HL-60 (cell line): Measurements from ENCODE around the gene FIBP.
A peak's percentile ranks its signal among the peaks of the same experiment; 100 is the strongest.

Source experiments
- DNase-seq, 2 experiments: peaks; one replicate each; pipeline ENCODE4 v3.0.0-alpha.2; 2010 to 2020; ENCODE audit warnings: low read depth in 1 of 2, low spot score in 1 of 2
- H3K27ac ChIP-seq: fragments of 250-450 bp; sonication (Bioruptor Pico); replicated peaks from 2 replicates; pipeline ENCODE4 v1.5.1; 2020; ENCODE audit warnings: mild to moderate bottlenecking, moderate library complexity
- H3K27me3 ChIP-seq: fragments of 250-450 bp; sonication (Bioruptor Pico); 2 replicates; pipeline ENCODE4 v1.5.1; 2021; ENCODE audit warnings: mild to moderate bottlenecking, moderate library complexity; ENCODE audit not compliant: insufficient read depth, poor library complexity, severe bottlenecking
- H3K4me3 ChIP-seq: replicated peaks from 2 replicates; pipeline ENCODE4 v1.5.1; 2011; ENCODE audit warnings: mild to moderate bottlenecking, control low read depth, low read length; ENCODE audit not compliant: insufficient read depth
- CTCF ChIP-seq: IDR thresholded peaks from one replicate; pipeline ENCODE4 v1.5.1; 2011; ENCODE audit warnings: low read length, control low read depth, inconsistent platforms; ENCODE audit not compliant: insufficient read depth
- GABPA ChIP-seq: IDR thresholded peaks from 2 replicates; pipeline ENCODE4 v1.6.1; 2012; ENCODE audit warnings: low read depth
- POLR2AphosphoS5 ChIP-seq: IDR thresholded peaks from 2 replicates; pipeline ENCODE4 v1.6.1; 2012; ENCODE audit warnings: low read depth
- REST ChIP-seq: IDR thresholded peaks from 2 replicates; pipeline ENCODE4 v1.6.1; 2012; ENCODE audit warnings: low read depth; ENCODE audit not compliant: insufficient replicate concordance
- SPI1 ChIP-seq: IDR thresholded peaks from 2 replicates; pipeline ENCODE4 v1.6.1; 2012; ENCODE audit warnings: low read depth, mild to moderate bottlenecking, borderline replicate concordance

Gene FIBP

DNA sequence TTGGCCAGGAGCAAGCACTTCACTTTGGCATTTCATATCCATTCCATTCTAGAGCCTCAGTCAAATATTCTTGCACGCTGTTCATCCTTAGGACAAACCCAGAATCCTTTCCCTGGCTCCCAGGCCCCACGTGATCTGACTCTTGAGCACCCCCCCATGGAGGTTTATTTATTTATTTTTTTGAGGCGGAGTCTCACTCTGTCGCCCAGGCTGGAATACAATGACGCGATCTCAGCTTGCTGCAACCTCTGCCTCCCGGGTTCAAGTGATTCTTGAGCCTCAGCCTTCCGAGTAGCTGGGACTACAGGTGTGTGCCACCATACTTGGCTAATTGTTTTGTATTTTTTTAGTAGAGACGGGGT lies 44.3 kb upstream of the FIBP start:
- no peak for TF ChIP-seq GABPA
- TF ChIP-seq SPI1, result no peak

DNA sequence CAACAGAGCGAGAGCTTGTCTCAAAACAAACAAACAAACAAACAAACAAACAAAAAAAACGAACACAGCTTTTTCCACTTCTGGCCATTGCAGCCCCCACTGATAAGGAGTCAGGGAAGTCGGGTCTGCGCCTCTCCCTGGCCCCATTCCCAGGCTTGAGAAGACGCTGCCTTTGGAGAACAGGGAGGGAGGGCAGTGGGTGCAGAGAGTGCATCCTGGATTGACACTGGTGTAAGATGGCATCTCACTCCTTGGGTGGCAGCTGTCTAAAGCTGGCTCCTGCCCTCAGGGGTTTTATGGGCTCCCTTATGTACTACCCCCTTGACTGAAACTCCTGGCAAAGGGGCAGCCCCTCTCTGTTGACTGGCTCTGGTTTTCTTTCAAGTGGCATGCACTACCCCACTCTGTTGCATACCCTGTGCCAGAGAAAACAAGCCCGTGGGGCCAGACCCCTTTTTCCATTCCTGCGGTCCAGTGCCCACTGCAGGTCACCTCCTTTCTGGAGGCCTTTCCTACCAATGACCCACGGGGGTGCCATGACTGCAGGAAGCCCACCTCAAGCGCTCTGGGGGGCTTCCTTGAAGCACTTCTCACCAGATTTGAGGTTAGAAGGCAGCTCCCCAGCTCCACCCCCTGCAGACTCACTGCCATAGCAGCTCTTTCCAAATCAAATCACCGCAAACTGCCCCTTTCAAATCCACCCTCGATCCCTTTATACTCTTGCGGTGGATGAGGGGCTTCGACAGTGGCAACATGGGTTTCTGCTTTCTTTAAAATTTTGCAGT lies 43.7 kb upstream of the FIBP start:
- no peak for TF ChIP-seq GABPA
- no peak for TF ChIP-seq CTCF
- TF ChIP-seq SPI1, result no peak
- no peak for TF ChIP-seq REST
- TF ChIP-seq POLR2AphosphoS5, result no peak
- Histone ChIP-seq H3K27me3 (no peaks in the 10 kb centered on the region), H3K27ac (no peak overlapping the region), H3K4me3 (no peak overlapping the region)
- no peak for DNase-seq

More for the DNA sequence above, 44.3 kb upstream of the FIBP start:
- no peaks in the 10 kb centered on the region for H3K27me3 ChIP-seq
- no peak overlapping the region for H3K27ac ChIP-seq
- no peak for DNase-seq
- H3K4me3 ChIP-seq, result no peak overlapping the region

GRCh38 chr11:65928667-65929066 lies 40.4 kb upstream of the FIBP start:
- peak overlapping the region; percentile 62 for H3K27ac ChIP-seq
- DNase-seq, result peak in 1 of 2 experiments; percentile 16
- H3K27me3 ChIP-seq, result no peaks in the 10 kb centered on the region
- H3K4me3 ChIP-seq, result no peak overlapping the region
- TF ChIP-seq SPI1 (no peak), REST (no peak), GABPA (no peak), CTCF (no peak), POLR2AphosphoS5 (no peak)

- TF ChIP-seq CTCF (no peak), POLR2AphosphoS5 (no peak), SPI1 (peak; percentile 13; the same call in 1 of the 2 replicates)
- H3K27me3 ChIP-seq, result no peaks in the 10 kb centered on the region
- H3K4me3 ChIP-seq, result 0 out of 2 replicates have a peak overlapping the region, but pooled peaks have one; percentile 5
- peak overlapping the region; percentile 62 for H3K27ac ChIP-seq
- DNase-seq, result peak in 1 of 2 experiments; percentile 80
Observed at GRCh38 chr11:65927904-65928397, 39.7 kb upstream of the FIBP start.
